K562 (cell line): ENCODE results near the gene RNPEP. TPM values are rescaled to one million over a fixed set of nuclear protein-coding genes. Genes with fewer than 3 reads are reported as not detected.
A peak's percentile ranks its signal among the peaks of the same experiment; 100 is the strongest.

Source experiments
- ARID3B ChIP-seq: fragments of 250-450 bp; sonication (Bioruptor Pico); IDR thresholded peaks from 2 replicates; pipeline ENCODE4 v1.4.0; 2020; ENCODE audit warnings: borderline replicate concordance
- CBX1 ChIP-seq: sonication (generic); IDR thresholded peaks from 2 replicates; pipeline ENCODE4 v1.6.1; 2016; ENCODE audit warnings: antibody characterized with exemption, low read depth, mild to moderate bottlenecking
- CBX5 ChIP-seq: IDR thresholded peaks from 2 replicates; pipeline ENCODE4 v1.6.1; 2014; ENCODE audit warnings: low read depth, borderline replicate concordance
- FOXK1 ChIP-seq: sonication (generic); formaldehyde crosslinking; IDR thresholded peaks from 2 replicates; pipeline ENCODE4 v1.8.0; 2022; ENCODE audit warnings: missing genetic modification reagents, mild to moderate bottlenecking, borderline replicate concordance
- KAT7 ChIP-seq: sonication (generic); formaldehyde crosslinking; IDR thresholded peaks from 2 replicates; pipeline ENCODE4 v1.8.0; 2022; ENCODE audit warnings: missing genetic modification reagents, mild to moderate bottlenecking, borderline replicate concordance
- KLF16 ChIP-seq: IDR thresholded peaks from 2 replicates; pipeline ENCODE4 v1.6.1; 2016; ENCODE audit warnings: antibody characterized with exemption
- MAFG ChIP-seq: fragments of 450-650 bp; conservative IDR thresholded peaks from 2 replicates; pipeline ENCODE4 v1.6.1; 2016; ENCODE audit warnings: missing genetic modification characterization, missing compliant biosample characterization
- MTA1 ChIP-seq: fragments of 450-650 bp; IDR thresholded peaks from 2 replicates; pipeline ENCODE4 v1.6.1; 2017; ENCODE audit warnings: borderline replicate concordance
- NBN ChIP-seq: fragments of 450-650 bp; IDR thresholded peaks from 2 replicates; pipeline ENCODE4 v1.6.1; 2016; ENCODE audit warnings: low read depth, mild to moderate bottlenecking
- NFIC ChIP-seq: fragments of 450-650 bp; IDR thresholded peaks from 2 replicates; pipeline ENCODE4 v1.6.1; 2017; ENCODE audit warnings: mild to moderate bottlenecking, inconsistent platforms
- NR2C2 ChIP-seq, 2 experiments: fragments of 200-800 bp in 1 of 2; sonication (Bioruptor generic) in 1 of 2; sonication (generic) in 1 of 2; formaldehyde crosslinking in 1 of 2; IDR thresholded peaks; 2 replicates each; pipeline versions ENCODE4 v1.6.1 to v1.8.0; 2016 to 2022; ENCODE audit warnings: mild to moderate bottlenecking in 1 of 2, missing compliant biosample characterization in 1 of 2, missing genetic modification characterization in 1 of 2, missing genetic modification reagents in 1 of 2
- PHB ChIP-seq: fragments of 250-450 bp; sonication (Bioruptor Pico); IDR thresholded peaks from 2 replicates; pipeline ENCODE4 v1.5.0; 2021
- RBM22 ChIP-seq: fragments of 200-400 bp; formaldehyde crosslinking; IDR thresholded peaks from 2 replicates; pipeline ENCODE4 v1.6.1; 2018; ENCODE audit warnings: low read length, low read depth; ENCODE audit not compliant: poor library complexity, severe bottlenecking
- SAP30 ChIP-seq: fragments of 200-600 bp; sonication (generic); IDR thresholded peaks from 2 replicates; pipeline ENCODE4 v1.6.1; 2012; ENCODE audit warnings: borderline replicate concordance, low read depth, mild to moderate bottlenecking, moderate library complexity, low read length, control low read depth, inconsistent platforms; ENCODE audit not compliant: insufficient read depth, poor library complexity, severe bottlenecking
- SMARCE1 ChIP-seq: fragments of 450-650 bp; IDR thresholded peaks from 2 replicates; pipeline ENCODE4 v1.7.1; 2016; ENCODE audit warnings: mild to moderate bottlenecking
- SUPT5H ChIP-seq: fragments of 450-650 bp; IDR thresholded peaks from 2 replicates; pipeline ENCODE4 v1.6.1; 2016
- TEAD4 ChIP-seq, 2 experiments: sonication (generic) in 1 of 2; formaldehyde crosslinking in 1 of 2; IDR thresholded peaks; 2 replicates each; pipeline versions ENCODE4 v1.6.1 to v1.8.0; 2012 to 2022; ENCODE audit warnings: borderline replicate concordance in 1 of 2, inconsistent platforms in 1 of 2, low read length in 1 of 2, mild to moderate bottlenecking in 1 of 2, missing genetic modification reagents in 1 of 2
- ZBTB17 ChIP-seq: fragments of 450-650 bp; formaldehyde crosslinking; IDR thresholded peaks from 2 replicates; pipeline ENCODE4 v1.4.0; 2020; ENCODE audit warnings: mild to moderate bottlenecking
- ZKSCAN1 ChIP-seq: fragments of 150-350 bp; IDR thresholded peaks from 2 replicates; pipeline ENCODE4 v1.6.1; 2016; ENCODE audit warnings: low read depth, low read length
- ZNF232 ChIP-seq: sonication (generic); formaldehyde crosslinking; IDR thresholded peaks from 2 replicates; pipeline ENCODE4 v1.8.0; 2022; ENCODE audit warnings: mild to moderate bottlenecking, missing genetic modification reagents
- ZNF639 ChIP-seq, 2 experiments: fragments of 200-800 bp in 1 of 2; sonication (Bioruptor generic) in 1 of 2; sonication (generic) in 1 of 2; formaldehyde crosslinking in 1 of 2; IDR thresholded peaks in 1 of 2; conservative IDR thresholded peaks in 1 of 2; 2 replicates each; pipeline versions ENCODE4 v1.5.0 to v1.6.1; 2016 to 2020; ENCODE audit warnings: missing compliant biosample characterization in 1 of 2, missing genetic modification characterization in 1 of 2, missing genetic modification reagents in 1 of 2
- ZNF76 ChIP-seq: fragments of 250-450 bp; sonication (Bioruptor Pico); IDR thresholded peaks from 2 replicates; pipeline ENCODE4 v1.4.0; 2020; ENCODE audit warnings: mild to moderate bottlenecking, moderate library complexity, borderline replicate concordance
- polyA plus RNA-seq, 8 experiments: library from polyadenylated mRNA; depleted of rRNA in 4 of 8; stranded (reverse) in 5 of 8; unstranded in 3 of 8; fragments of >200 nt; fragmentation: Nextera tagmentation in 2 of 8; fragmentation: Illumina TruSeq in 1 of 8; extraction: Ambion mirVana in 2 of 8; extraction: Trizol in 1 of 8; gene quantifications; 2 replicates each; pipeline versions ENCODE4 v1.2.1 to v1.2.3, GENCODE V29; 2011 to 2014; ENCODE audit warnings: inconsistent platforms in 1 of 8, missing spikeins in 1 of 8
- total RNA-seq, 7 experiments: library from RNA; depleted of rRNA in 6 of 7; stranded (reverse); fragments of >200 nt in 6 of 7; fragmentation: Illumina TruSeq in 2 of 7; extraction: Trizol in 2 of 7; gene quantifications; 2 replicates each; pipeline versions ENCODE4 v1.2.1 to v1.2.3, GENCODE V29; 2011 to 2021; ENCODE audit warnings: low replicate concordance in 1 of 7

Gene RNPEP
- total and polyA plus RNA-seq, 9 of the 15 experiments (the other 6 are each of a cell fraction or from before 2014, with no cell fraction given) = 27.5 to 131 (median 63.4) TPM

- no peak for TF ChIP-seq MAFG (tag)
- TF ChIP-seq ZBTB17 = peak; percentile 73
- TF ChIP-seq NR2C2 (CRISPR knock-in tag; IDR thresholded peaks at IDR 0.05) = peak; percentile 75; the same call in 1 of the 2 replicates
- peak; percentile 80 for TF ChIP-seq NR2C2 (tag; IDR thresholded peaks at IDR 0.05)
- 0 out of 2 replicates have a peak, but pooled peaks have one; percentile 40 for TF ChIP-seq KAT7
- peak; percentile 10; the same call in 1 of the 2 replicates for TF ChIP-seq TEAD4 (IDR thresholded peaks at IDR 0.05; ENCODE audit: low read length)
- no peak; the same call in 1 of the 2 replicates for TF ChIP-seq TEAD4 (CRISPR knock-in tag; IDR thresholded peaks at IDR 0.05; ENCODE audit: borderline replicate concordance)
- TF ChIP-seq SAP30 = peak; percentile 72
- TF ChIP-seq CBX5 = no peak
- TF ChIP-seq SMARCE1 = peak; percentile 76
- TF ChIP-seq NFIC = peak; percentile 76
- 0 out of 2 replicates have a peak, but pooled peaks have one; percentile 16 for TF ChIP-seq PHB
- peak; percentile 82; the same call in 1 of the 2 replicates for TF ChIP-seq CBX1
- peak; percentile 87 for TF ChIP-seq SUPT5H
- peak in 1 of 2 experiments; percentile 65; a peak in 1 of 4 replicates for TF ChIP-seq ZNF639 (CRISPR knock-in tag; conservative IDR thresholded peaks at IDR 0.05 in 1 of 2, IDR thresholded peaks at IDR 0.05 in 1 of 2)
- peak; percentile 95 for TF ChIP-seq NBN
- peak; percentile 72; the same call in 1 of the 2 replicates for TF ChIP-seq ZNF232
- no peak for TF ChIP-seq KLF16
- TF ChIP-seq ZNF76 (CRISPR knock-in tag) = peak; percentile 76; the same call in 1 of the 2 replicates
- peak; percentile 75; the same call in 1 of the 2 replicates for TF ChIP-seq FOXK1 (CRISPR knock-in tag)
- peak; percentile 26; the same call in 1 of the 2 replicates for TF ChIP-seq ARID3B (CRISPR knock-in tag)
- peak; percentile 70; the same call in 1 of the 2 replicates for TF ChIP-seq MTA1
- peak; percentile 15; the same call in 1 of the 2 replicates for TF ChIP-seq ZKSCAN1
- TF ChIP-seq RBM22 = peak; percentile 57
Measured at GRCh38 chr1:201982623-201983379, at the start of gene RNPEP (continued).
